Peyer's patch (tissue), 4 donors: ENCODE results near the gene ERO1B. TPM values are rescaled to one million over a fixed set of nuclear protein-coding genes. Genes with fewer than 3 reads are reported as not detected.

ENCODE experiments used
- DNase-seq, 3 donors: peaks; one replicate each; pipeline ENCODE4 v3.0.0-alpha.2; 2017 to 2019
- H3K27ac ChIP-seq, 4 donors: fragments of 200-600 bp; sonication (generic); one replicate each; pipeline ENCODE4 v1.5.1; 2016 to 2019
- H3K27me3 ChIP-seq, 2 donors: fragments of 200-600 bp; sonication (generic); one replicate each; pipeline ENCODE4 v1.5.1; 2019
- H3K36me3 ChIP-seq, 3 donors: fragments of 200-600 bp; sonication (generic); one replicate each; pipeline ENCODE4 v1.5.1; 2016 to 2019
- H3K4me1 ChIP-seq, 4 donors: fragments of 200-600 bp; sonication (generic); one replicate each; pipeline ENCODE4 v1.5.1; 2016 to 2019
- H3K4me3 ChIP-seq, 4 donors: fragments of 200-600 bp; sonication (generic); 1 replicate in 3 of 4; 2 replicates in 1 of 4; pipeline ENCODE4 v1.5.1; 2016 to 2019; ENCODE audit warnings: mild to moderate bottlenecking in 1 of 4
- H3K9me3 ChIP-seq, 4 donors: fragments of 200-600 bp; sonication (generic); one replicate each; pipeline ENCODE4 v1.5.1; 2016 to 2019; ENCODE audit warnings: mild to moderate bottlenecking in 1 of 4
- POLR2A ChIP-seq, 2 donors: fragments of 450-650 bp; IDR thresholded peaks; one replicate each; pipeline ENCODE4 v1.5.1; 2017; ENCODE audit warnings: antibody characterized with exemption in 2 of 2, mild to moderate bottlenecking in 2 of 2, moderate library complexity in 2 of 2
- total RNA-seq, 4 donors: library from RNA; depleted of rRNA; stranded (reverse); fragments of >200 nt; gene quantifications; one replicate each; pipeline ENCODE4 v1.1.0, GENCODE V29; 2016
- TF ChIP-seq, protein P1 (sequence below), 6 experiments: fragments of 450-650 bp in 4 of 6; fragments of 200-600 bp in 2 of 6; sonication (generic) in 1 of 6; IDR thresholded peaks; one replicate each; pipeline ENCODE4 v1.5.1; 2017 to 2019; ENCODE audit warnings: antibody characterized with exemption in 6 of 6, mild to moderate bottlenecking in 3 of 6, moderate library complexity in 1 of 6

ERO1B gene
- total RNA-seq, 4 donors from 2014 or later, result 5.2 to 44.6 (median 7.9) TPM

DNA sequence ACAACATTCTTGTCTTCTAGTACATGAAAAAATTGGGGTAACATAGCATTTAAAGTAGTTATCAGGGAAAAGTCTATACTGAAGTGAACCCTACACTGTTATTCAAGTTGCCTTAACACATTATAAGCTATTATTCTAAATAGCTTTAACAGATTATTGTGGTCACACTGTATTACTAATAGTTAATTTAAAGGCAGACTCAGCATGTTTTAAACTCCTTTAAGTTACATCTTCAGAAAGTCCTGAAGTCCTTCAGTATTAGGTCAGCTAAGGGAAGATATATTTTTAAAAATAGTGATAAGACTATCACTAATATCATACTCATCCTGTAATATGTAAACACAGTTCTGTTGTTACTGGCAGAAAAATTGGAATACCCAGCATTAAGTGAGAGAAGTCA lies 72.0 kb downstream of the ERO1B start:
- no peak for DNase-seq
- TF ChIP-seq, protein P1, sequence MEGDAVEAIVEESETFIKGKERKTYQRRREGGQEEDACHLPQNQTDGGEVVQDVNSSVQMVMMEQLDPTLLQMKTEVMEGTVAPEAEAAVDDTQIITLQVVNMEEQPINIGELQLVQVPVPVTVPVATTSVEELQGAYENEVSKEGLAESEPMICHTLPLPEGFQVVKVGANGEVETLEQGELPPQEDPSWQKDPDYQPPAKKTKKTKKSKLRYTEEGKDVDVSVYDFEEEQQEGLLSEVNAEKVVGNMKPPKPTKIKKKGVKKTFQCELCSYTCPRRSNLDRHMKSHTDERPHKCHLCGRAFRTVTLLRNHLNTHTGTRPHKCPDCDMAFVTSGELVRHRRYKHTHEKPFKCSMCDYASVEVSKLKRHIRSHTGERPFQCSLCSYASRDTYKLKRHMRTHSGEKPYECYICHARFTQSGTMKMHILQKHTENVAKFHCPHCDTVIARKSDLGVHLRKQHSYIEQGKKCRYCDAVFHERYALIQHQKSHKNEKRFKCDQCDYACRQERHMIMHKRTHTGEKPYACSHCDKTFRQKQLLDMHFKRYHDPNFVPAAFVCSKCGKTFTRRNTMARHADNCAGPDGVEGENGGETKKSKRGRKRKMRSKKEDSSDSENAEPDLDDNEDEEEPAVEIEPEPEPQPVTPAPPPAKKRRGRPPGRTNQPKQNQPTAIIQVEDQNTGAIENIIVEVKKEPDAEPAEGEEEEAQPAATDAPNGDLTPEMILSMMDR (IDR thresholded peaks at IDR 0.05), result no peak
- TF ChIP-seq POLR2A (IDR thresholded peaks at IDR 0.05), result no peak
- Histone ChIP-seq H3K9me3 (no peaks in the 10 kb centered on the region), H3K27ac (no peak overlapping the region), H3K4me3 (no peak overlapping the region), H3K27me3 (no peaks in the 10 kb centered on the region), H3K36me3 (peaks cover 0 to 5% (median 0%) of the 10 kb centered on the region in 3 donors), H3K4me1 (no peaks in the 10 kb centered on the region)

DNA sequence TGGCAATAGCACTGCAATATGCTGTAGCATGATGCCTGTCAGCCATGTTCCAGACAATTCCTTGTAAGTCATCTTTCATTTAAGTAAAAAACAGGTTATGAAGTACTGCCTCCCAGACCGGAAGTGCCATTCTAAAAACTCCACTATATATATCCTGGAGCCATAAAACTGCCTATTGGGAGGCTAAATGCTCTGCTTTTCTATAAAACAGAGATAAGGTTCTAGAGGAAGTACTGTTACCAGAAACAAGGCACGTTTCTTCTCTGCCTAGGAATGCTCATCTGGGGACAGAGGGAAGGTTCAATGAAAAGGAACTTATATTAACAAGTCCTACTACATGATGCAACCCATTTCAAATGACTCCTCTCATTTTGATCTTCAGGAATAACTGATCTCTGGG lies 72.6 kb downstream of the ERO1B start:
- no peak for DNase-seq
- Histone ChIP-seq H3K4me3 (no peak overlapping the region), H3K9me3 (no peaks in the 10 kb centered on the region), H3K4me1 (no peaks in the 10 kb centered on the region), H3K36me3 (peaks cover 0 to 5% (median 0%) of the 10 kb centered on the region in 3 donors), H3K27me3 (no peaks in the 10 kb centered on the region), H3K27ac (no peak overlapping the region)
- TF ChIP-seq, protein P1 (IDR thresholded peaks at IDR 0.05), result no peak
- no peak for TF ChIP-seq POLR2A (IDR thresholded peaks at IDR 0.05)

DNA sequence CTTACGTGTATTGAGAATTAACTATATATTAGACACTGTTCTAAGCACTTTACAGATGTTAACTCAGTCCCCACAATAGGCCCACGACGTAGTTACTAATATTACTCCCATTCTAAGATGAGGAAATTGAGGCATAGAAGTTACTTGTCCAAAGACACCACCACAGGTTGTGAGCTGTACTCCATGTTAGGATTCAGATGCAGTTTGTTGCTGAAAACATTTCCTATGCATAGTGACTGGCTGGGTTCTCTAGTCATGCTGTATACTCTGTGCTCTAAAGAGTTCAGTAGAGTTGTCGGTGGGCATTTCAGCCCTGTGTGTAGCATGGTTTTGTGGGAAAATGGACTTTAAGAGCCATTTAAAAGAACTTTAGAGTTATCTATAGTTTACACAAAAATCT lies 74.2 kb downstream of the ERO1B start:
- no peak for DNase-seq
- no peaks in the 10 kb centered on the region for H3K27me3 ChIP-seq
- TF ChIP-seq, protein P1 (IDR thresholded peaks at IDR 0.05), result no peak
- no peak for TF ChIP-seq POLR2A (IDR thresholded peaks at IDR 0.05)

DNA sequence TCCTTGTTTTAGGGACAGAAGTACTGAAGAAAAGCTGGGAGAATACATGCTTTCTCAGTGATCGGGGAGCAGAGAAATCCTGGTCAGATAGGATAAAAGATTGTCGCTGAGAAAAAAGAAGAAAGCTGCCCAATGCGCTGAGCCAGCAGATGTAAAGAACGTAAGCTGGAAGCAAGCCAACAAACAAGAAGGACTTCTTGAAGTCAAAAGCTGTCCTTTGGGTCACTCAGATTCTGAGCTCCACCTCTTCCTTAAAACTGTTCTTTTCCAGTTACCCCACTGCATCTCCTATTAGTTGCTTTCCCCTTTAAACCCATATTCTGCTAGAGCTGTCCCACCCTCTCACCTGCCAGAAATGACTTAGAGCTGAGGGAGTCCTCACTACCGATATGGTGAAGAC lies 74.6 kb downstream of the ERO1B start:
- H3K4me1 ChIP-seq, result no peaks in the 10 kb centered on the region
- H3K27me3 ChIP-seq, result no peaks in the 10 kb centered on the region
- H3K4me3 ChIP-seq, result no peak overlapping the region
- no peak overlapping the region for H3K27ac ChIP-seq
- no peak for TF ChIP-seq POLR2A (IDR thresholded peaks at IDR 0.05)
- TF ChIP-seq, protein P1 (IDR thresholded peaks at IDR 0.05), result no peak
- DNase-seq, result no peak
- H3K9me3 ChIP-seq, result peaks cover 0 to 5% (median 0%) of the 10 kb centered on the region in 4 donors
- peaks cover 0 to 5% (median 0%) of the 10 kb centered on the region in 3 donors for H3K36me3 ChIP-seq

More for the DNA sequence above, 74.2 kb downstream of the ERO1B start:
- H3K4me3 ChIP-seq, result no peak overlapping the region
- H3K9me3 ChIP-seq, result peaks cover 0 to under 1% (median 0%) of the 10 kb centered on the region in 4 donors
- no peak overlapping the region for H3K27ac ChIP-seq
- no peaks in the 10 kb centered on the region for H3K4me1 ChIP-seq
- peaks cover 0 to 5% (median 0%) of the 10 kb centered on the region in 3 donors for H3K36me3 ChIP-seq

DNA sequence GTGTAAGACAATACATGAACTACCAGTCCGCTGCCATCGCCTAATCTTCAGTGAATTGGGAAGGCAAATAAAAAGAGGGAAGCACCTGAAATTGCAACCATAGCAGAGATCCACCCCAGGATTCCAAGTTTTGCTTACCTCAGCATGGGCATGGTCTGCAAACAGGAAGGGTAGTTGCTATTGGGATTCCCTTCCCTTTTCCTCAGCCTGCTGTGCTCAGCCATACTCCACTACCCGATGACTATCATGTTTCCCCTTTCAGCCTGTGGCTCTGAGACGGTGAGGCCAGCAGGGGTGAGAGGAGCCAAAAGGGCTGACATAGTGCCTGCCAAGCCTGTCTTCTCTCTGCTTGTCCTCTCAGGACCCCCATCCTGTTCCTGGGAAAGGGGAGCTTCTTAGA lies 75.2 kb downstream of the ERO1B start:
- Histone ChIP-seq H3K4me1 (no peaks in the 10 kb centered on the region), H3K27ac (no peak overlapping the region), H3K4me3 (no peak overlapping the region), H3K9me3 (peaks cover 0 to 5% (median 0%) of the 10 kb centered on the region in 4 donors), H3K27me3 (no peaks in the 10 kb centered on the region), H3K36me3 (peaks cover 0 to 5% (median 0%) of the 10 kb centered on the region in 3 donors)
- DNase-seq, result peak in 1 of 3 donors; percentile 46
- TF ChIP-seq, protein P1 (IDR thresholded peaks at IDR 0.05), result no peak
- no peak for TF ChIP-seq POLR2A (IDR thresholded peaks at IDR 0.05)

DNA sequence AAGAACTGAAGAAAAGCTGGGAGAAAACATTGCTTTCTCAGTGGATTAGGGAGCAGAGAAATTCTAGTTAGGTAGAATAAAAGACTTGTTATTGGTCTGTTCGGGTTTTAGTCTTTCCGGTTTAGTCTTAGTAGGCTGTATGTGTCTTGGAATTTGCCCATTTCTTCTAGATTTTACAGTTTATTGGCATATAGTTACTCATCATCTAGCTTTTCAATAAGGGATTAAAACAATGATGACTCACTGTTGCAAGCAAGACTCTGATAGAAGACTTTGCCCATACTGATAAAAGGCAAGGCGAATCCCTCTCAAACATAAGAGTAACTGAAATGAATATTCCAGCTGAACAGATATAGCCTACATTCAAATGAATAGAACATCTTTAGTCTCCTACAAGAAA lies 77.1 kb downstream of the ERO1B start:
- H3K27ac ChIP-seq, result no peak overlapping the region
- peaks cover 0 to 11% (median 0%) of the 10 kb centered on the region in 4 donors for H3K9me3 ChIP-seq
- H3K27me3 ChIP-seq, result no peaks in the 10 kb centered on the region
- no peak for DNase-seq
- H3K4me1 ChIP-seq, result no peaks in the 10 kb centered on the region
- peaks cover 0 to 5% (median 0%) of the 10 kb centered on the region in 3 donors for H3K36me3 ChIP-seq
- no peak overlapping the region for H3K4me3 ChIP-seq
- no peak for TF ChIP-seq POLR2A (IDR thresholded peaks at IDR 0.05)
- TF ChIP-seq, protein P1 (IDR thresholded peaks at IDR 0.05), result no peak
